GM23338 (cell line): Measurements from ENCODE around the gene COMMD10.
A peak's percentile ranks its signal among the peaks of the same experiment; 100 is the strongest.

Source experiments
- CREB1 ChIP-seq: fragments of 250-450 bp; sonication (Bioruptor Pico); IDR thresholded peaks from 2 replicates; pipeline ENCODE4 v1.5.0; 2020; ENCODE audit warnings: low read depth, mild to moderate bottlenecking, moderate library complexity
- CTCF ChIP-seq, 2 experiments: fragments of 200-600 bp in 1 of 2; sonication (generic) in 1 of 2; conservative IDR thresholded peaks; 2 replicates each; pipeline versions ENCODE4 v1.5.1 to v1.6.1; 2016 to 2017; ENCODE audit warnings: antibody characterized with exemption in 2 of 2, low read depth in 2 of 2, mild to moderate bottlenecking in 2 of 2, moderate library complexity in 1 of 2
- ETS1 ChIP-seq: IDR thresholded peaks from 2 replicates; pipeline ENCODE4 v1.6.1; 2016; ENCODE audit warnings: antibody characterized with exemption
- EZH2 ChIP-seq: fragments of 200-600 bp; sonication (generic); IDR thresholded peaks from one replicate; pipeline ENCODE4 v1.8.0; 2017; ENCODE audit warnings: antibody characterized with exemption, mild to moderate bottlenecking, low read depth; ENCODE audit not compliant: unreplicated experiment
- EZH2phosphoT487 ChIP-seq: fragments of 200-600 bp; sonication (generic); IDR thresholded peaks from one replicate; pipeline ENCODE4 v1.8.1; 2018; ENCODE audit warnings: antibody characterized with exemption; ENCODE audit not compliant: unreplicated experiment
- JUNB ChIP-seq: IDR thresholded peaks from one replicate; pipeline ENCODE4 v1.6.1; 2016; ENCODE audit warnings: antibody characterized with exemption; ENCODE audit not compliant: unreplicated experiment
- POLR2AphosphoS5 ChIP-seq: IDR thresholded peaks from 2 replicates; pipeline ENCODE4 v1.6.1; 2016; ENCODE audit warnings: antibody characterized with exemption, low read depth
- REST ChIP-seq: IDR thresholded peaks from one replicate; pipeline ENCODE4 v1.6.1; 2018; ENCODE audit warnings: antibody characterized with exemption; ENCODE audit not compliant: unreplicated experiment
- ZNF114 ChIP-seq: fragments of 250-450 bp; sonication (Bioruptor Pico); IDR thresholded peaks from 2 replicates; pipeline ENCODE4 v1.5.0; 2020; ENCODE audit warnings: mild to moderate bottlenecking, moderate library complexity
- ZNF331 ChIP-seq: fragments of 250-450 bp; sonication (Bioruptor Pico); IDR thresholded peaks from 2 replicates; pipeline ENCODE4 v1.5.0; 2020; ENCODE audit warnings: low read depth, mild to moderate bottlenecking, moderate library complexity

DNA sequence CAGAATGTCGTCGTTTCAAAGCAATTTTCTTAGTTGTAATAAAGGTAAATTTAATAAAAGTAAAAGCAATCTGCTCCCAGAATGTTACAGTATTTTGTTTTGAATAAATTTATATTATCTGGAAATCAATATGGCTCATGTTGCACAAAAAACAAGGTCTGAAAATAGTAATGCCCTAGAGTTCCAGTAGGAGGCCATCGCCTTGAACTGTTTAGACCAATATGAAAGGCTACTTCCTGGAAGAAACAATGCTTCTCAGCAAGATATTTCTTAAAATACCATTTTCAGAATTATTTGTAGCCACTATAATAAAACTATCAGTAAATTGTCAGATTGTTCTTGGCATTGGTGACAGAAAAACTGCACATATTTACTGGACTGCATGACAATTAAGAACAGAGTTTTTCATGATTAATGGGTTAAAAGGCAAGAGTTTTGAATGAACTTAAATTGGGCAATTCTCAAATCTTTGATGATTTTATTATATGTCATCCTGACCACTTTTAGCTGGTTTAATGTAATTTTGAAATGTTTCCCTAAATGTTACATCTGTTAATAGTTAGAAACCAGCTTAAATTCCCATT, 153.2 kb downstream of the COMMD10 start:
- peak; percentile 30 to 65 for TF ChIP-seq CTCF (conservative IDR thresholded peaks at IDR 0.05; ENCODE audit: low read depth in 2 of 2)
- TF ChIP-seq EZH2: no peak
- TF ChIP-seq EZH2phosphoT487: no peak
- TF ChIP-seq REST: no peak
- TF ChIP-seq CREB1: no peak
- TF ChIP-seq POLR2AphosphoS5: no peak
- TF ChIP-seq ZNF114: no peak
- TF ChIP-seq ZNF331 (CRISPR knock-in tag): no peak
- TF ChIP-seq ETS1: no peak
- TF ChIP-seq JUNB: no peak
